GM10248 (cell line): ENCODE measurements around the gene EFCAB12.
"Not testable (repeated sequence)": the region's sequence is repeated elsewhere in the genome, so short reads cannot be mapped to it uniquely, and the experiment has no call there.

Experiments used
- CTCF ChIA-PET: fragments of 300-600 bp; sonication (Branson Sonifier 250); formaldehyde crosslinking; extraction: SDS; loops from one replicate; lab custom pipeline; 2021; ENCODE audit warnings: antibody characterized with exemption; lab: Yijun Ruan, JAX
- POLR2A ChIA-PET: fragments of 350-650 bp; sonication (Branson Sonifier 250); formaldehyde crosslinking; extraction: SDS; loops from one replicate; lab custom pipeline; 2020; ENCODE audit warnings: antibody characterized with exemption; lab: Yijun Ruan, JAX
- DNase-seq: peaks from one replicate; pipeline ENCODE4 v3.0.0; 2012; ENCODE audit errors: extremely low spot score
- TF ChIP-seq, protein P1 (sequence below): IDR thresholded peaks from 2 replicates; pipeline ENCODE4 v1.5.1; 2012; ENCODE audit warnings: mild to moderate bottlenecking, low read depth; ENCODE audit errors: extremely low read depth, missing control alignments, control extremely low read depth

The EFCAB12 gene

DNA sequence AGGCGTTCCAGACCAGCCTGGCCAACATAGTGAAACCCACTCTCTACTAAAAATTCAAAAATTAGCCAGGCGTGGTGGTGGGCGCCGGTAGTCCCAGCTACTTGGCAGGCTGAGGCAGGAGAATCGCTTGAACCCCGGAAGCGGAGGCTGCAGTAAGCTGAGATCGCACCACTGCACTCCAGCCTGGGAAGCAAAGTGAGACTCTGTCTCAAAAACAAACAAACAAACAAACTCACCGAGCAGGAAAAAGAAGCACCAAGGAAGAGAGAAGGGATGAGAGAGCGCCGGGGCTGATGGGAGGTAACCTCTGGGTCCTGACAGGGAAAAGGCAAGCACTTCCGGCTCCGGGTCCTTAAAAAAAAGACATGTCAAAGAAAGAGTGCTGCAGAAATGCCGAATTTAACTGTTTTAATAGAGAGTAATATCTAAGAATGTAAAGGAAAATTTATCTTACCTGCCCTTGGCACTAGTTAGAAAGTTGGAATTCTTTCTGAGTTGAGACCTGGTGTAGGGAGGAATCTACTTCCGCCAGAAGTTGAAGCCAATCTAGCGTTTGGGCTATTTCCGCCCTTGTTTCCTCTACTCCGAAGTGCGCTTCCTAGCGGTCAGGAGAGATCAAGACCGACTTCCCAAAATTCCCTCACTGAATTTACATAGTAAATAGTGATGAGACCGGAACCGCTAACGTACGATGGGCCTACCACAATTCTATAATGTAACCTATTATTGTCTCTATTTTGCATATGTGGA lies 29.1 kb downstream of the EFCAB12 start:
- peak; percentile 84 for DNase-seq
- TF ChIP-seq, protein P1, sequence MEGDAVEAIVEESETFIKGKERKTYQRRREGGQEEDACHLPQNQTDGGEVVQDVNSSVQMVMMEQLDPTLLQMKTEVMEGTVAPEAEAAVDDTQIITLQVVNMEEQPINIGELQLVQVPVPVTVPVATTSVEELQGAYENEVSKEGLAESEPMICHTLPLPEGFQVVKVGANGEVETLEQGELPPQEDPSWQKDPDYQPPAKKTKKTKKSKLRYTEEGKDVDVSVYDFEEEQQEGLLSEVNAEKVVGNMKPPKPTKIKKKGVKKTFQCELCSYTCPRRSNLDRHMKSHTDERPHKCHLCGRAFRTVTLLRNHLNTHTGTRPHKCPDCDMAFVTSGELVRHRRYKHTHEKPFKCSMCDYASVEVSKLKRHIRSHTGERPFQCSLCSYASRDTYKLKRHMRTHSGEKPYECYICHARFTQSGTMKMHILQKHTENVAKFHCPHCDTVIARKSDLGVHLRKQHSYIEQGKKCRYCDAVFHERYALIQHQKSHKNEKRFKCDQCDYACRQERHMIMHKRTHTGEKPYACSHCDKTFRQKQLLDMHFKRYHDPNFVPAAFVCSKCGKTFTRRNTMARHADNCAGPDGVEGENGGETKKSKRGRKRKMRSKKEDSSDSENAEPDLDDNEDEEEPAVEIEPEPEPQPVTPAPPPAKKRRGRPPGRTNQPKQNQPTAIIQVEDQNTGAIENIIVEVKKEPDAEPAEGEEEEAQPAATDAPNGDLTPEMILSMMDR: peak; percentile 78
- CTCF ChIA-PET: interaction anchor here (0.7 to 2.9 kb wide), 20 partner anchors 10 to 85 kb away, joined by 3 to 21 read pairs (median 4); partner anchors contain the start of genes EFCAB12, IFT122 and MBD4
- POLR2A ChIA-PET: interaction anchor here (0.6 to 1.2 kb wide), 6 partner anchors 10 to 87 kb away, joined by 3 to 5 read pairs (median 4); partner anchors contain the start of genes EFCAB12, IFT122 and MBD4

DNA sequence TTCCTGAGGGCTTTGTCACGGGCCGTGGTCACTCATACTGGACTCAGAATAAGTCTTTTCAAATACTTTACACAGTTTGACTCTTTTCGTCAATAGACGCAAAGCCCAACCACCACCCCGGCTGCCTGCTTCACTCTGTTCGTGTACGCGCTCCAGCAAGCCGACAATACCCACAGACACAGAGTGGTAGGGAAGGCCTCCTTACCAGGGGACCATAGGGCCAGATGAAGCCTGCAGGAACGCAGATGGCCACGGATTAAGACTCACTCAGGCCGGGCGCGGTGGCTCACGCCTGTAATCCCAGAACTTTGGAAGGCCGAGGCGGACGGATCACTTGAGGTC lies 29.7 kb downstream of the EFCAB12 start:
- POLR2A ChIA-PET: no interaction called here
- CTCF ChIA-PET: interaction anchor here (0.7 to 2.9 kb wide), 5 partner anchors 11 to 85 kb away, joined by 3 to 21 read pairs (median 6); partner anchors contain the start of genes IFT122 and MBD4
- DNase-seq: no peak
- TF ChIP-seq, protein P1: no peak

DNA sequence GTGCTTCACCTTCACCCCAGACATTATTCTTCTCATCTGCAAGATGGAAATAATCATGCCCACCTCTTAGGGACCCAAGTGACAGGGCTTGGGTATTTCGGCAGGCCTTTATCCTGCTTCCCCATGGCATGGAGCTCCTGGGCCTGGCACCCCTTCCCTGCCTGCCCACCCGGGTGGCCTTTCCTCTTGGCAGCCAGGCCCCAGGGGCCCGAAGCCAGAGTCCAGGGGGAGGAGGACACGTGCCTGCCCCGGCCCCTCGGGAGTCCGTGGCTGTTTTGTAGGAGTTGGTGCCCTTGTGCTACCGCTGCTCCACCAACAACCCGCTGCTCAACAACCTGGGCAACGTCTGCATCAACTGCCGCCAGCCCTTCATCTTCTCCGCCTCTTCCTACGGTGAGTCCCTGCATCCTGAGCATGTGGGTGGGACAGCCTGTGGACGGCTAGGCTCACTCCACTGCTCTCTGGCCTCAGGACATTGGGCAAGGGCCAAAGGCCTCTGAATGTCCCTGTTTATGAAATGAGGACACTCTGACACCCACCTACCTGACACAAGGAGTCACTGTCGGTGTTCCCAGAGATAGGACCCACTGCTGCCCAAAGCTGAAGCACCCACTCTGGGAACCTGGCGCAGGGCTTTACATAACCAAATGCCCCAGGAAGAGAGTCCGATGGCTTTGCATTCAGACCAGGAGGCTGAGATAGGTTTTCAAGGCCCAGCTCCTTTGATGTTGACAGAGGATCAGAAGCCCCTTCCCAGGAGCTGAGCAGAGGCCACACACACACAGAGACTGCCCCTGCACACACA lies 34.5 kb downstream of the EFCAB12 start:
- POLR2A ChIA-PET, DNase-seq, CTCF ChIA-PET: not testable (repeated sequence)

DNA sequence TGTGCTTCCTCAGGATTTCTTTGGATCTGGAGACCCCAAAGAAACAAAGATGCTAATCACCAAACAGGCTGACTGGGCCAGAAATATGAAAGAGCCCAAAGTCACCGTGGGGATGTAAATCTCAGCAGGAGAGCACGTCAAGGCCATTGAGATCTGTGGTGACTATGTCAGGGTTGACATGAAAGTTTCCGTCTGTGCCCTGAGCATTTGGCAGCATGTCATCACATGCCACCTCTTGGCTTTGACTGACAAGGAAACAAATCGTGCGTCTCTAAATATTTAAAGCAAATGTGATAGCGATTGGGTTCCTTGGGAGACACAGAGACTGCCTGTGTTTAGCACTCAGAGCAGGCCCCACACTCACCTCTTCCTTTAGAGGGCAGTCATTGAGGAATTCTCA lies 35.2 kb downstream of the EFCAB12 start:
- TF ChIP-seq, protein P1: no peak
- ChIA-PET CTCF (no interaction called here), POLR2A (no interaction called here)
- no peak for DNase-seq

DNA sequence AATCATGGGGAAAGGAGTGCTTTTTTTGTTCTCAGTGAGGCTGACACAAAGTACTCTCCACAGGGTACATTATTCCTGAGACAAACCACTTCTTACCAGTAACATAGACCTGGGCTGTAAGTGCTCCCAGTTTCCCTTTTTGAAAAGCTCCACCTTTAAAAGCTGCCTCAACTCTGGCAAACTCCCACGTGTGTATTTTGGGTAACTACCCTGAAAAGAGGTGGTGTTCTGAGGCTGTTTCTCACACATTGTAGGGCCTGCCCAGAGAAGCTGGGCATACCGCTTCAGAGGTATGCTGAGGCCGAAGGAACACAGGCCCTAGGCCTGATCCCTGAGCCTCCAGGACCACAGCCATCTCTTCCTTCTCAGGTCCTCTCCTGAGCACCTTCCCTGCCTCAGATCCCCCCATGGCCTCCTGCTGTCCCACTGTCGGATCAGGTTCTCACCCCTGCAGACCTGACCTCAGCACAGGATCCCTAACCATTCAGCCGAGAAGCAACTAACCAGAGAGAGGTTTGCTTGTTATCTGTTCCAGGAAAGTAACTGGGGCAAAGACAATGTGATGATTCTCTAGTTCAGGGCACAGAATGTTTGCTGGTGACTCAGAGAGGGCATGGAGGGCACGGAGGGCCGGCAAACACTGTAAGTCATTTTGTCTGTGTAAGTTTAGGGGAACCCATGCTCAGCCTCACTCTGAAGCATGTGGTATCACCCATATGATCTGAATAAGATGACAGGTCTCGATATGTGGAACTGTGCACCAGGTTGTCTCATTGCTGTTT lies 36.1 kb downstream of the EFCAB12 start:
- POLR2A ChIA-PET: not testable (repeated sequence)
- CTCF ChIA-PET: interaction anchor here (2.0 kb wide), 1 partner anchor 9 kb away, joined by 8 read pairs; no protein-coding TSS in a partner anchor

DNA sequence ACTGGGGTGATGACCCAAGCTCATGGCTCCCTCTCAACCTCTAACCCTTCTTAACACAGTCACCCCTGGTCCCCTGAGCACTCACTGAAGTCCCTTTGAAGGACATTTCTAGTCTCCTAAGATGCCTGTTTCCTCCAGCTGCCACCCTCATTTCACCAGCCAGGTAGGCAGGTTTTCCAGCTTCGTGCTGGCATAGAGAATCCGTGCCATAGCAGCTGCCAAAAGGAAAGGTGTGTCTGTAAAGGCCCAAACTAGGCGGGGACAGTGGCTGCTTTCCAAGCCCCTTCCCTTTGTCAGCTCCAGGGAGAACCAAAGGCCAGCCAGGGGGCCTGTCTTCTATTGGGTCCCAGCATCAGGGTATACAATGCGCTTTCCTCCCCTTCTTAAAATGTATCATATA lies 36.9 kb downstream of the EFCAB12 start:
- DNase-seq, POLR2A ChIA-PET: not testable (repeated sequence)
- CTCF ChIA-PET: interaction anchor here (2.0 kb wide), 1 partner anchor 8 kb away, joined by 8 read pairs; no protein-coding TSS in a partner anchor

More for the DNA sequence above, 36.1 kb downstream of the EFCAB12 start:
- DNase-seq: not testable (repeated sequence)

DNA sequence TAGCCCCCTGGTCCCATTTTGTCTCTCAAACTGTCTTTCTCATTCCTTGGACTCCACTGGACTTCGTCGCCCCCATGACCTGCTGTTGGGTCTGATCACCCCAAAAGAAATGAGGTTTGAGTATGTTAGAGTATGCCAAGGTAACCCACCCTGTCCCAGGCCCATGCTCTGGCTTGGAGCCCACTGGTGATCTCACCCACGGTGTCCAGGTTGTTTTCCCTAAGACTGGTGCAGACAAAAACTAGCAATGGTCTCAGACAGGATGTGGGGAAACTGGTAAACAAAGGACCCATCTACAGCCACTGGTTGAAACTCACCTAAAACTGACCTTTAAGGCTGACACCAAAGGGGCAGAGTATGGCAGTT lies 38.9 kb downstream of the EFCAB12 start:
- TF ChIP-seq, protein P1: no peak
- no peak for DNase-seq
- CTCF ChIA-PET: no interaction called here
- POLR2A ChIA-PET: no interaction called here

DNA sequence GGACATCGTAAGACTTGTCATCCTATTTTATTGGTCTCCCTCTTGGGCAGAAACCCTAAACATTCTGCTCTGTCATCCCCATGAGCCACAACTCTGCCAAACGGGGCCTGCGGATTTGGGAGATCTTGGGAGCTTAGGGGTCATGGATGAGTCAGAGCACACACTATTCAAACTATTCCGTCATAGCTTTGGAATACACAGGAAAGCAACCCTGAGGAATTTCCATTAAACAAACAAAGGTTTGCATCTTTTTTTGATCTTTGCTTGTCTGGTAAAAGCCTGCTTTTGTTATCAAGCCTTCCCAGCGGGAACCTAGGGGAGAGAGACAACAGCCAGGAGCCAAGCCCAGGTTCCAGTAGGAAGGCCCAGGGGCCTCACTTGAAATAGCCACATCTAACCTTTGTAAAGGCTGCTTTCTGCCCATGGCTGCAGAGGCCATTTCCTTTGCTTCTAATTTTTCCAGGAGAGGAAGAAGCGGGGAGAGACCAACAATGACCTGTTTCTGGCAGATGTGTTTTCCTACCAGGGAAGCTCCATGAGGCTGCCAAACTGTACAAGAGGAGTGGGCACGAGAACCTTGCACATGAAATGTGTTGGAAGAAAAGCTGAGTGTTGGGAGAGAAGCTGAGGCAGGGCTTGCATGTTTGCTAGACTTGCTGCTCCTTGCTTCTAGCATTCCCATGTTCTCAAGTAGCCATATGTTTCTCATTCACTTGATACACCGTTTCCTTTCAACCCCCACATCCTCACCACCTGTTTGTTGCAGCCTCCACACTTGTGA lies 39.5 kb downstream of the EFCAB12 start:
- POLR2A ChIA-PET, DNase-seq: not testable (repeated sequence)
- CTCF ChIA-PET: interaction anchor here (1.0 to 1.3 kb wide), 3 partner anchors 10 to 101 kb away, joined by 3 read pairs; no protein-coding TSS in a partner anchor
